HEK293T (cell line): ENCODE measurements around the gene PRR4.

Experiments used
- ARNT ChIP-seq: fragments of 450-650 bp; IDR thresholded peaks from 2 replicates; pipeline ENCODE4 v1.6.1; 2017; ENCODE audit warnings: mild to moderate bottlenecking
- BHLHE40 ChIP-seq: fragments of 450-650 bp; IDR thresholded peaks from 2 replicates; pipeline ENCODE4 v1.6.1; 2016; ENCODE audit warnings: mild to moderate bottlenecking, moderate library complexity, borderline replicate concordance
- CTBP1 ChIP-seq: fragments of 450-650 bp; IDR thresholded peaks from 2 replicates; pipeline ENCODE4 v1.6.1; 2016; ENCODE audit warnings: borderline replicate concordance
- ELF4 ChIP-seq: fragments of 450-650 bp; IDR thresholded peaks from 2 replicates; pipeline ENCODE4 v1.6.1; 2017; ENCODE audit warnings: antibody characterized with exemption
- FOXA1 ChIP-seq: fragments of 450-650 bp; IDR thresholded peaks from 2 replicates; pipeline ENCODE4 v1.6.1; 2016; ENCODE audit warnings: mild to moderate bottlenecking
- FOXK2 ChIP-seq: fragments of 450-650 bp; IDR thresholded peaks from 2 replicates; pipeline ENCODE4 v1.6.1; 2016; ENCODE audit warnings: mild to moderate bottlenecking
- FOXM1 ChIP-seq: fragments of 450-650 bp; IDR thresholded peaks from 2 replicates; pipeline ENCODE4 v1.6.1; 2017; ENCODE audit warnings: mild to moderate bottlenecking, borderline replicate concordance
- HDGF ChIP-seq: fragments of 450-650 bp; IDR thresholded peaks from 2 replicates; pipeline ENCODE4 v1.6.1; 2017; ENCODE audit warnings: antibody characterized with exemption, borderline replicate concordance
- L3MBTL2 ChIP-seq: fragments of 450-650 bp; conservative IDR thresholded peaks from 2 replicates; pipeline ENCODE4 v1.6.1; 2016; ENCODE audit warnings: mild to moderate bottlenecking
- SP1 ChIP-seq: fragments of 450-650 bp; IDR thresholded peaks from 2 replicates; pipeline ENCODE4 v1.6.1; 2017
- ZNF384 ChIP-seq: fragments of 450-650 bp; IDR thresholded peaks from 2 replicates; pipeline ENCODE4 v1.6.1; 2016

DNA sequence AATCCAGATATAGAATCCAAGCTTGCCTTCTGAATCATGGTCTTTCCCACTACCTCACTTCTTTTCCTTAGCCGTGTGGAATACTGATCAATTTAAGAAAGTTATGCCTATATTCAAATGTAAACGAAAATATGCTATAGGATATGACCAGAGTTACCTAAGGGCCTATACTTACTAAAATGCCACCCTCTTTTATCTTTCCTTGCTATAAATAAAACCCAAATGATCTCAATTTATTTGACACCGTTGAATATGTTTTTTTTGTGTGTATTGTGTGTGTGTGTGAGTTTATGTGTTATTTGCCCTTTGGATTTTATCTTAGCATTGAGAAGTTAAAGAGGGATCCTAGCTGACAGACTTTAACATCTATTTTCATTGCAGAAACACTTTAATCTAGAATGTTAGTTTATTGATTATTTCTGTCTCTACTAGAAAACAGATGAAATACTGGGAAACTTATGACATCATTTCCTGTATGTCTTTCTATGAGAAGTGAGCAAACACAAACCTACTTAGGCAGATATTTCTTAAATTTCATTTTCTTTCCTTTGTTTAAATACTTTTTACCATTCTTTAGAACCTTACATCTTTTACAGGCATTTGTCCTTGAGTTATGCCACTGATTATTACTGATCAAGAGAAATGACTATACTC, 37.3 kb downstream of the PRR4 start:
- TF ChIP-seq BHLHE40 = no peak
- TF ChIP-seq HDGF = no peak
- TF ChIP-seq ELF4 = no peak
- no peak for TF ChIP-seq FOXM1
- TF ChIP-seq FOXK2 = no peak
- no peak for TF ChIP-seq L3MBTL2
- TF ChIP-seq CTBP1 = no peak
- no peak for TF ChIP-seq FOXA1
- no peak for TF ChIP-seq SP1
- TF ChIP-seq ARNT = no peak
- no peak for TF ChIP-seq ZNF384
